Liver (tissue), 2 donors: ENCODE measurements around the gene CAST.

Experiments
- TF ChIP-seq, protein P1 (sequence below): fragments of 150-350 bp; IDR thresholded peaks from 2 replicates; pipeline ENCODE4 v1.5.1; 2017; ENCODE audit warnings: improper control_type of control experiment, low read depth, low read length; ENCODE audit not compliant: missing input control
- TF ChIP-seq, protein P2 (sequence below): IDR thresholded peaks from 2 replicates; pipeline ENCODE4 v1.6.1; 2016; ENCODE audit warnings: antibody characterized with exemption, mild to moderate bottlenecking
- donor health status: healthy.

DNA sequence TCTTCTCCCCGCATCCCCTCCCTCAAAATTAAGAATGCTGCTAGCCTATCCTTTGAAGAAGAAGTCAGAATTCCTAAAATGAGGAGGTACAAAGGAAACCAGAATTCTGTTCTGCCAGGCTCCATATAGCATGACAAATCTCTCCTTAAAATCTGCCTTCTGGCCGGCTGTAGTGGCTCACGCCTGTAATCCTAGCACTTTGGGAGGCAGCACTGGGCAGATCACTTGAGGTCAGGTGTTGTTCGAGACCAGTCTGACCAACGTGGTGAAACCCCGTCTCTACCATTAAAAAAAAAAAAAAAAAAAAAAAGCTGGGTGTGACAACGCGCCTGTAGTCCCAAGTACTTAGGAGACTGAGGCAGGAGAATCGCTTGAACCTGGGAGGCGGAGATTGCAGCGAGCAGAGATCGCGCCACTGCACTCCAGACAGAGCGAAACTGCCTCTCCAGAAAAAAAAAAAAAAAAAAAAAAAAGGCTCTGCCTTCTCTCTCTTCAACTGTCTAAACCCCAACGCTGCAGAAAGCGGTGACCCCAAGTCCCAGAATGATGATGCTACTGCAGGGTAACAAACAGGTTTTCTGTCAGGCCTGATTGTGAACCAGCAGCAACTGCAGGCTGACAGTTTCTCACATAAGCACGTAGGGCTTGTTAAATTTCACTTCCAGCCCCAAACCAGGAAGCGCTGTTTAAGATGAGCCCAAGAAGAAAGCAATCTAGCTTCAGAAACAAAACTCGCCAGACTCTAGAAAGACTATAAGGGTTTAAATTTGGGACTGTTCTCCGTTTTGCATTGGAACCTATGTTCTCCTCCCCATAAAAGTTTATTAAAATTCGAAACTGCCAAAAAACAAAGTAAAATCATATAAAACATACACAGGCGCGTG lies 963 bp upstream of the CAST start:
- TF ChIP-seq, protein P1, sequence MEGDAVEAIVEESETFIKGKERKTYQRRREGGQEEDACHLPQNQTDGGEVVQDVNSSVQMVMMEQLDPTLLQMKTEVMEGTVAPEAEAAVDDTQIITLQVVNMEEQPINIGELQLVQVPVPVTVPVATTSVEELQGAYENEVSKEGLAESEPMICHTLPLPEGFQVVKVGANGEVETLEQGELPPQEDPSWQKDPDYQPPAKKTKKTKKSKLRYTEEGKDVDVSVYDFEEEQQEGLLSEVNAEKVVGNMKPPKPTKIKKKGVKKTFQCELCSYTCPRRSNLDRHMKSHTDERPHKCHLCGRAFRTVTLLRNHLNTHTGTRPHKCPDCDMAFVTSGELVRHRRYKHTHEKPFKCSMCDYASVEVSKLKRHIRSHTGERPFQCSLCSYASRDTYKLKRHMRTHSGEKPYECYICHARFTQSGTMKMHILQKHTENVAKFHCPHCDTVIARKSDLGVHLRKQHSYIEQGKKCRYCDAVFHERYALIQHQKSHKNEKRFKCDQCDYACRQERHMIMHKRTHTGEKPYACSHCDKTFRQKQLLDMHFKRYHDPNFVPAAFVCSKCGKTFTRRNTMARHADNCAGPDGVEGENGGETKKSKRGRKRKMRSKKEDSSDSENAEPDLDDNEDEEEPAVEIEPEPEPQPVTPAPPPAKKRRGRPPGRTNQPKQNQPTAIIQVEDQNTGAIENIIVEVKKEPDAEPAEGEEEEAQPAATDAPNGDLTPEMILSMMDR = no peak
- TF ChIP-seq, protein P2, sequence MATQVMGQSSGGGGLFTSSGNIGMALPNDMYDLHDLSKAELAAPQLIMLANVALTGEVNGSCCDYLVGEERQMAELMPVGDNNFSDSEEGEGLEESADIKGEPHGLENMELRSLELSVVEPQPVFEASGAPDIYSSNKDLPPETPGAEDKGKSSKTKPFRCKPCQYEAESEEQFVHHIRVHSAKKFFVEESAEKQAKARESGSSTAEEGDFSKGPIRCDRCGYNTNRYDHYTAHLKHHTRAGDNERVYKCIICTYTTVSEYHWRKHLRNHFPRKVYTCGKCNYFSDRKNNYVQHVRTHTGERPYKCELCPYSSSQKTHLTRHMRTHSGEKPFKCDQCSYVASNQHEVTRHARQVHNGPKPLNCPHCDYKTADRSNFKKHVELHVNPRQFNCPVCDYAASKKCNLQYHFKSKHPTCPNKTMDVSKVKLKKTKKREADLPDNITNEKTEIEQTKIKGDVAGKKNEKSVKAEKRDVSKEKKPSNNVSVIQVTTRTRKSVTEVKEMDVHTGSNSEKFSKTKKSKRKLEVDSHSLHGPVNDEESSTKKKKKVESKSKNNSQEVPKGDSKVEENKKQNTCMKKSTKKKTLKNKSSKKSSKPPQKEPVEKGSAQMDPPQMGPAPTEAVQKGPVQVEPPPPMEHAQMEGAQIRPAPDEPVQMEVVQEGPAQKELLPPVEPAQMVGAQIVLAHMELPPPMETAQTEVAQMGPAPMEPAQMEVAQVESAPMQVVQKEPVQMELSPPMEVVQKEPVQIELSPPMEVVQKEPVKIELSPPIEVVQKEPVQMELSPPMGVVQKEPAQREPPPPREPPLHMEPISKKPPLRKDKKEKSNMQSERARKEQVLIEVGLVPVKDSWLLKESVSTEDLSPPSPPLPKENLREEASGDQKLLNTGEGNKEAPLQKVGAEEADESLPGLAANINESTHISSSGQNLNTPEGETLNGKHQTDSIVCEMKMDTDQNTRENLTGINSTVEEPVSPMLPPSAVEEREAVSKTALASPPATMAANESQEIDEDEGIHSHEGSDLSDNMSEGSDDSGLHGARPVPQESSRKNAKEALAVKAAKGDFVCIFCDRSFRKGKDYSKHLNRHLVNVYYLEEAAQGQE = no peak
